Measurements from ENCODE around the gene FAM186B. TPM values are rescaled to one million over a fixed set of nuclear protein-coding genes. Genes with fewer than 3 reads are reported as not detected.

Gene FAM186B
- total and polyA plus RNA-seq, 8 donors = 0.20 to 4.6 (median 3.0) TPM

DNA sequence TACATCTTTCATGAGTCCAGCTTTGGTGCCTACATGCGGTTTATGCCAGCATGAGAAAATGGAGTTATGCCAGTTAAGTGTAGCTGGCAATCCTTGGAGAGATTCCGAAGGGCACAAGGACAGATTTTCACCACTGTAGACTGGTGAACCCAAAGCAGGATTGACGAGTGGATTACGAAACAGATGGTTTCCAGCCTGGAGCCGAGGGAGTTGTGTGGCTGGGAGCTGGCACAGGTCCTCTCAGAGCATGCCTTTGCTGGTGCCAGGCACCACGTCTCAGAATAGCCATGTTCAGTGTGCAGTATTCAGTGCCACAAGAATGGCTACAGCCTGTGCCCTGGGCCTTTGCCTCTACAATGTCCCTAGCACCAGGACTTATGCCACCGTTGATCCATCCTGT is 53.4 kb downstream of the FAM186B start:
- Histone ChIP-seq H3K27ac (no peak overlapping the region), H3K4me1 (peaks cover 8 to 15% of the 10 kb centered on the region in 2 donors), H3K27me3 (peaks cover 17 to 57% of the 10 kb centered on the region in 2 donors), H3K36me3 (peaks cover 0 to 15% of the 10 kb centered on the region in 2 donors), H3K4me3 (no peak overlapping the region), H3K9me3 (no peaks in the 10 kb centered on the region)
- intact Hi-C loops (cut with DNase I) = no loop called here
- peak; percentile 50 for ATAC-seq
- TF ChIP-seq, protein P1, sequence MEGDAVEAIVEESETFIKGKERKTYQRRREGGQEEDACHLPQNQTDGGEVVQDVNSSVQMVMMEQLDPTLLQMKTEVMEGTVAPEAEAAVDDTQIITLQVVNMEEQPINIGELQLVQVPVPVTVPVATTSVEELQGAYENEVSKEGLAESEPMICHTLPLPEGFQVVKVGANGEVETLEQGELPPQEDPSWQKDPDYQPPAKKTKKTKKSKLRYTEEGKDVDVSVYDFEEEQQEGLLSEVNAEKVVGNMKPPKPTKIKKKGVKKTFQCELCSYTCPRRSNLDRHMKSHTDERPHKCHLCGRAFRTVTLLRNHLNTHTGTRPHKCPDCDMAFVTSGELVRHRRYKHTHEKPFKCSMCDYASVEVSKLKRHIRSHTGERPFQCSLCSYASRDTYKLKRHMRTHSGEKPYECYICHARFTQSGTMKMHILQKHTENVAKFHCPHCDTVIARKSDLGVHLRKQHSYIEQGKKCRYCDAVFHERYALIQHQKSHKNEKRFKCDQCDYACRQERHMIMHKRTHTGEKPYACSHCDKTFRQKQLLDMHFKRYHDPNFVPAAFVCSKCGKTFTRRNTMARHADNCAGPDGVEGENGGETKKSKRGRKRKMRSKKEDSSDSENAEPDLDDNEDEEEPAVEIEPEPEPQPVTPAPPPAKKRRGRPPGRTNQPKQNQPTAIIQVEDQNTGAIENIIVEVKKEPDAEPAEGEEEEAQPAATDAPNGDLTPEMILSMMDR (IDR thresholded peaks at IDR 0.05) = no peak
- DNase-seq = peak in 1 of 4 donors; percentile 32

DNA sequence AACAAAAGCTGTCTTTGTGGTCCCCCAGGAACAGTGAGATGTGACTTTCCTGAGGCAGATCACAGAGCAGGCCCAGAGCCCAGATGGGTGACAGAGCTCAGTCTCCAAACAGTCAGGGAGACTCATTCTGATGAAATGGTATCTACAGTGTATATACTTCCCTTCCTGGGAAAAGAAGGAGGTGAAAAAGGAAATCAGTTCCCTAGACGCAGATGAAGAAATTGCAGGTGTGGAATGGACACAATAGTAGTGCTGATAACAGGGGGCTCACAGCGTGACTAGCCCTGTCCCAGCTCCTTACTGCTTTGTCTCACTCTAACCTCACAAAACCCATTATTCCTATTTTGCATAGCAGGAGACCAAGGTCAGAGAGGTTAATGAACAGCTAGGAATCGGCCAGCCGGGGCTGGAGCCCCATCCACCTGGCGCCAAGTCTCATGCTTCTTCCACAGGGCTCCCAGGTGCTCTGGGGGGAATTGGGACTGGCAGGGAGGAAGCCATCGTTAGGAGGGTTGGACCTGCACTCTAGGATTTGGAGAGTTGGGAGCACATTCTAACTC is 54.7 kb downstream of the FAM186B start:
- DNase-seq (peak in 1 of 4 donors; percentile 31), ATAC-seq (no peak)
- Histone ChIP-seq H3K4me3 (no peak overlapping the region), H3K36me3 (peaks cover 0 to 3% of the 10 kb centered on the region in 2 donors), H3K9me3 (no peaks in the 10 kb centered on the region), H3K4me1 (peaks cover 8 to 15% of the 10 kb centered on the region in 2 donors), H3K27me3 (peaks cover 17 to 69% of the 10 kb centered on the region in 2 donors), H3K27ac (no peak overlapping the region)
- intact Hi-C loops (cut with DNase I) = no loop called here
- TF ChIP-seq, protein P1 (IDR thresholded peaks at IDR 0.05) = no peak

- Histone ChIP-seq H3K4me3 (no peak overlapping the region), H3K27ac (no peak overlapping the region), H3K4me1 (peaks cover 8 to 15% of the 10 kb centered on the region in 2 donors), H3K36me3 (no peaks in the 10 kb centered on the region), H3K9me3 (no peaks in the 10 kb centered on the region), H3K27me3 (peaks cover 17 to 77% of the 10 kb centered on the region in 2 donors)
- TF ChIP-seq, protein P1 (IDR thresholded peaks at IDR 0.05) = no peak
- intact Hi-C loops (cut with DNase I) = no loop called here
- DNase-seq (peak in 1 of 4 donors; percentile 68), ATAC-seq (no peak)
Measured at GRCh38 chr12:49549735-49550692, 55.4 kb downstream of the FAM186B start.

DNA sequence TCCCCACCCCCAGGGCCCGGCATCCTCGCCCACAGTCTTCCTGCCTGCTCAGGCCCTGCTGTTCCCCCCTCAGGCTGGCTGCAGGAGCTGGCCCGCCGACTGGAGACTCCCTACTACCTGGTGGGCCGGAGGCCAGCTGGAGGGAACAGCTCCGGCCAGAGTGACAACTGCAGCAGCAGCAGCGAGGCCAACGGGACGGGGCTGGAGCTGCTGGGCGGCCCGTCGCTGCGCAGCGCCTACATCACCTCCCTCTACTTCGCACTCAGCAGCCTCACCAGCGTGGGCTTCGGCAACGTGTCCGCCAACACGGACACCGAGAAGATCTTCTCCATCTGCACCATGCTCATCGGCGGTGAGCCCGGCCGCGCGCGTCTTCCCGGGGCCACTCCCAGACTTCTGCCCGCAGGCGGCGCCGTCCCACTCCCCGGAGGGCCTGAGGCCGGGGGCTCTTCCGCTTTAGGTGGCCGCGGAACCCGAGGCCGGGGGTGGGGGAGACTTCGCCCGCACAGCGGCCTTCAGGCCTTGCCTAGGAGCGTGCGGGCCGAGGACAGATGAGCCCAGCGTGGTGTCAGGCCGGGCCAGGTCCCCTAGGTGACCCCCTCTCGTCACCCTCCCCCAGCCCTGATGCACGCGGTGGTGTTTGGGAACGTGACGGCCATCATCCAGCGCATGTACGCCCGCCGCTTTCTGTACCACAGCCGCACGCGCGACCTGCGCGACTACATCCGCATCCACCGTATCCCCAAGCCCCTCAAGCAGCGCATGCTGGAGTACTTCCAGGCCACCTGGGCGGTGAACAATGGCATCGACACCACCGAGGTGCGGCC is 56.4 kb downstream of the FAM186B start:
- intact Hi-C loops (cut with DNase I) = no loop called here
- DNase-seq (peak in 3 of 4 donors; percentile 49 to 85 (median 62)), ATAC-seq (peak; percentile 54)
- Histone ChIP-seq H3K27me3 (peaks cover 17 to 86% of the 10 kb centered on the region in 2 donors), H3K27ac (no peak overlapping the region), H3K4me1 (peaks cover 8 to 15% of the 10 kb centered on the region in 2 donors), H3K4me3 (peak overlapping the region; percentile 3 to 10), H3K9me3 (no peaks in the 10 kb centered on the region), H3K36me3 (no peaks in the 10 kb centered on the region)
- TF ChIP-seq, protein P1 (IDR thresholded peaks at IDR 0.05) = peak in 1 of 2 donors; percentile 22

Measured in left lung (tissue), 10 donors.